SKM-1 (cell line): ENCODE measurements around the gene GDI1.

Source experiments
- DNase-seq: peaks from one replicate; lab custom pipeline; 2025; ENCODE audit not compliant: unreplicated experiment; lab: John Stamatoyannopoulos, UW

GDI1 gene

GRCh38 chrX:154408659-154409221 is 28.2 kb upstream of the GDI1 start:
- DNase-seq: no peak

GRCh38 chrX:154409222-154409871 is 27.6 kb upstream of the GDI1 start, which contains the start of gene DNASE1L1:
DNASE1L1 (minus strand) TSS chrX:154409254; CDS start chrX:154405568, 3,686 bp downstream.
- peak; percentile 35 for DNase-seq

- no peak for DNase-seq
Measured at GRCh38 chrX:154411981-154412340, 25.0 kb upstream of the GDI1 start.

- DNase-seq: no peak
Measured at GRCh38 chrX:154412468-154412867, 24.5 kb upstream of the GDI1 start.

- DNase-seq: no peak
Measured at GRCh38 chrX:154413142-154413541, 23.8 kb upstream of the GDI1 start.

- DNase-seq: no peak
Measured at GRCh38 chrX:154417157-154417556, 19.8 kb upstream of the GDI1 start.

GRCh38 chrX:154419189-154419588 is 17.8 kb upstream of the GDI1 start:
- no peak for DNase-seq

GRCh38 chrX:154419688-154420401 is 17.1 kb upstream of the GDI1 start:
- no peak for DNase-seq

- DNase-seq: no peak
Measured at GRCh38 chrX:154420402-154420756, 16.6 kb upstream of the GDI1 start.

- DNase-seq: no peak
Measured at GRCh38 chrX:154426916-154427770, 9.8 kb upstream of the GDI1 start.

GRCh38 chrX:154428176-154429171 is 8.5 kb upstream of the GDI1 start, which contains the start of gene ATP6AP1:
ATP6AP1 (plus strand) TSS chrX:154428677; CDS start chrX:154428693, 16 bp downstream.
- DNase-seq: peak; percentile 64

GRCh38 chrX:154429711-154430110 is 7.2 kb upstream of the GDI1 start:
- no peak for DNase-seq

GRCh38 chrX:154430479-154430878 is 6.5 kb upstream of the GDI1 start:
- DNase-seq: no peak

- no peak for DNase-seq
Measured at GRCh38 chrX:154430916-154431315, 6.0 kb upstream of the GDI1 start.

- peak; percentile 7 for DNase-seq
Measured at GRCh38 chrX:154431341-154431740, 5.6 kb upstream of the GDI1 start.

GRCh38 chrX:154432210-154432609 is 4.7 kb upstream of the GDI1 start:
- DNase-seq: no peak

GRCh38 chrX:154433605-154434004 is 3.3 kb upstream of the GDI1 start:
- DNase-seq: no peak

- no peak for DNase-seq
Measured at GRCh38 chrX:154434394-154435168, 2.4 kb upstream of the GDI1 start.

- DNase-seq: no peak
Measured at GRCh38 chrX:154435171-154435733, 1.7 kb upstream of the GDI1 start.
